Measurements from ENCODE around the gene VAMP3.

GRCh38 chr1:7826363-7826762, 55.3 kb downstream of the VAMP3 start:
- TF ChIP-seq, protein P1, sequence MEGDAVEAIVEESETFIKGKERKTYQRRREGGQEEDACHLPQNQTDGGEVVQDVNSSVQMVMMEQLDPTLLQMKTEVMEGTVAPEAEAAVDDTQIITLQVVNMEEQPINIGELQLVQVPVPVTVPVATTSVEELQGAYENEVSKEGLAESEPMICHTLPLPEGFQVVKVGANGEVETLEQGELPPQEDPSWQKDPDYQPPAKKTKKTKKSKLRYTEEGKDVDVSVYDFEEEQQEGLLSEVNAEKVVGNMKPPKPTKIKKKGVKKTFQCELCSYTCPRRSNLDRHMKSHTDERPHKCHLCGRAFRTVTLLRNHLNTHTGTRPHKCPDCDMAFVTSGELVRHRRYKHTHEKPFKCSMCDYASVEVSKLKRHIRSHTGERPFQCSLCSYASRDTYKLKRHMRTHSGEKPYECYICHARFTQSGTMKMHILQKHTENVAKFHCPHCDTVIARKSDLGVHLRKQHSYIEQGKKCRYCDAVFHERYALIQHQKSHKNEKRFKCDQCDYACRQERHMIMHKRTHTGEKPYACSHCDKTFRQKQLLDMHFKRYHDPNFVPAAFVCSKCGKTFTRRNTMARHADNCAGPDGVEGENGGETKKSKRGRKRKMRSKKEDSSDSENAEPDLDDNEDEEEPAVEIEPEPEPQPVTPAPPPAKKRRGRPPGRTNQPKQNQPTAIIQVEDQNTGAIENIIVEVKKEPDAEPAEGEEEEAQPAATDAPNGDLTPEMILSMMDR (IDR thresholded peaks at IDR 0.05; ENCODE audit: poor library complexity) = no peak
- no peak for TF ChIP-seq EZH2phosphoT487 (IDR thresholded peaks at IDR 0.05; ENCODE audit: low read depth, severe bottlenecking, unreplicated experiment)
- TF ChIP-seq EZH2 (IDR thresholded peaks at IDR 0.05; ENCODE audit: borderline replicate concordance) = no peak
